Fibroblast of lung (primary cell): Measurements from ENCODE around the gene FCMR. TPM values are rescaled to one million over a fixed set of nuclear protein-coding genes. Genes with fewer than 3 reads are reported as not detected.

Source experiments
- DNase-seq, 2 donors: peaks; one replicate each; pipeline versions ENCODE4 v3.0.0 to v3.0.0-alpha.2; 2010; ENCODE audit warnings: low read depth in 2 of 2
- H2AFZ ChIP-seq: 2 replicates; pipeline ENCODE4 v1.5.1; 2012; ENCODE audit warnings: low read length, control low read depth, inconsistent platforms
- H3K27ac ChIP-seq: 2 replicates; pipeline ENCODE4 v1.5.1; 2011; ENCODE audit warnings: low read length, control low read depth; ENCODE audit not compliant: insufficient read depth
- H3K27me3 ChIP-seq: 2 replicates; pipeline ENCODE4 v1.5.1; 2011; ENCODE audit warnings: mild to moderate bottlenecking, low read length; ENCODE audit not compliant: control insufficient read depth, insufficient read depth
- H3K36me3 ChIP-seq: 2 replicates; pipeline ENCODE4 v1.5.1; 2011; ENCODE audit warnings: low read length; ENCODE audit not compliant: control insufficient read depth, insufficient read depth
- H3K4me1 ChIP-seq: 2 replicates; pipeline ENCODE4 v1.5.1; 2011; ENCODE audit warnings: low read length; ENCODE audit not compliant: control insufficient read depth, insufficient read depth; ENCODE audit errors: extremely low read depth
- H3K4me2 ChIP-seq: 2 replicates; pipeline ENCODE4 v1.5.1; 2011; ENCODE audit warnings: low read length, control low read depth; ENCODE audit not compliant: insufficient read depth; ENCODE audit errors: extremely low read depth
- H3K4me3 ChIP-seq, 4 experiments: fragments of 200-600 bp in 1 of 4; sonication (generic) in 1 of 4; replicated peaks in 1 of 4; 2 replicates each; pipeline ENCODE4 v1.5.1; 2011 to 2016; ENCODE audit warnings: low read length in 4 of 4, low read depth in 3 of 4, mild to moderate bottlenecking in 3 of 4, control low read depth in 2 of 4, inconsistent platforms in 1 of 4, mixed read lengths in 1 of 4; ENCODE audit not compliant: insufficient read depth in 1 of 4; ENCODE audit errors: control extremely low read depth in 1 of 4
- H3K79me2 ChIP-seq: 2 replicates; pipeline ENCODE4 v1.5.1; 2012; ENCODE audit warnings: mild to moderate bottlenecking, low read length, inconsistent platforms; ENCODE audit not compliant: control insufficient read depth, insufficient read depth
- H3K9ac ChIP-seq: 2 replicates; pipeline ENCODE4 v1.5.1; 2011; ENCODE audit warnings: mild to moderate bottlenecking, low read length, control low read depth; ENCODE audit not compliant: insufficient read depth
- H3K9me3 ChIP-seq: 2 replicates; pipeline ENCODE4 v1.5.1; 2012; ENCODE audit warnings: low read depth, low read length; ENCODE audit not compliant: control insufficient read depth, insufficient read depth
- H4K20me1 ChIP-seq: 2 replicates; pipeline ENCODE4 v1.5.1; 2011; ENCODE audit warnings: low read length; ENCODE audit not compliant: control insufficient read depth, insufficient read depth; ENCODE audit errors: extremely low read depth
- CTCF ChIP-seq, 2 donors: IDR thresholded peaks in 1 of 2; conservative IDR thresholded peaks in 1 of 2; 1 replicate in 1 of 2; 2 replicates in 1 of 2; pipeline ENCODE4 v1.5.1; 2011 to 2012; ENCODE audit warnings: low read length in 2 of 2, control low read depth in 1 of 2, inconsistent platforms in 1 of 2, low read depth in 1 of 2, mild to moderate bottlenecking in 1 of 2
- EZH2 ChIP-seq: IDR thresholded peaks from 2 replicates; pipeline ENCODE4 v1.5.1; 2012; ENCODE audit warnings: low read length, control low read depth, mild to moderate bottlenecking; ENCODE audit errors: missing control alignments
- polyA plus RNA-seq, 2 donors: library from polyadenylated mRNA; depleted of rRNA in 1 of 2; stranded (reverse) in 1 of 2; unstranded in 1 of 2; fragments of >200 nt; gene quantifications; 2 replicates each; pipeline ENCODE4 v1.2.1, GENCODE V29; 2011 to 2012; ENCODE audit warnings: missing spikeins in 1 of 2
- total RNA-seq: library from RNA; depleted of rRNA; stranded (reverse); fragments of >200 nt; gene quantifications from 2 replicates; pipeline ENCODE4 v1.2.1, GENCODE V29; 2014

Gene FCMR
- total and polyA plus RNA-seq, 2 donors (not counting 1 experiment from before 2014, with no cell fraction given) = 0.33 to 4.3 TPM

GRCh38 chr1:206902702-206903101 is 19.0 kb downstream of the FCMR start:
- Histone ChIP-seq H3K9me3 (no peaks in the 10 kb centered on the region), H3K27ac (no peak overlapping the region), H3K4me3 (no peak overlapping the region), H3K4me2 (no peak overlapping the region), H3K36me3 (no peaks in the 10 kb centered on the region), H2AFZ (no peak overlapping the region), H3K27me3 (no peaks in the 10 kb centered on the region), H3K79me2 (no peaks in the 10 kb centered on the region), H3K9ac (no peak overlapping the region), H4K20me1 (no peaks in the 10 kb centered on the region), H3K4me1 (peaks cover 12% of the 10 kb centered on the region)
- DNase-seq = no peak
- TF ChIP-seq EZH2 (no peak), CTCF (conservative IDR thresholded peaks at IDR 0.05 in 1 of 2, IDR thresholded peaks at IDR 0.05 in 1 of 2; ENCODE audit: low read depth in 1 of 2, low read length in 2 of 2) (no peak)

- H3K36me3 ChIP-seq = no peaks in the 10 kb centered on the region
- no peak overlapping the region for H3K9ac ChIP-seq
- peaks cover 20% of the 10 kb centered on the region for H3K4me1 ChIP-seq
- no peak for DNase-seq
- H3K27ac ChIP-seq = no peak overlapping the region
- H3K4me2 ChIP-seq = no peak overlapping the region
- H2AFZ ChIP-seq = no peak overlapping the region
- H4K20me1 ChIP-seq = no peaks in the 10 kb centered on the region
- no peaks in the 10 kb centered on the region for H3K9me3 ChIP-seq
- H3K27me3 ChIP-seq = no peaks in the 10 kb centered on the region
- H3K4me3 ChIP-seq = no peak overlapping the region
- no peaks in the 10 kb centered on the region for H3K79me2 ChIP-seq
- TF ChIP-seq EZH2 (no peak), CTCF (conservative IDR thresholded peaks at IDR 0.05 in 1 of 2, IDR thresholded peaks at IDR 0.05 in 1 of 2; ENCODE audit: low read depth in 1 of 2, low read length in 2 of 2) (no peak)
Observed at GRCh38 chr1:206901944-206902343, 19.8 kb downstream of the FCMR start.

GRCh38 chr1:206900149-206900548 is 21.6 kb downstream of the FCMR start:
- Histone ChIP-seq H3K27me3 (no peaks in the 10 kb centered on the region), H3K79me2 (no peaks in the 10 kb centered on the region), H3K9me3 (no peaks in the 10 kb centered on the region), H3K4me3 (no peak overlapping the region), H3K4me1 (peaks cover 31% of the 10 kb centered on the region), H3K27ac (no peak overlapping the region), H3K36me3 (no peaks in the 10 kb centered on the region), H3K9ac (no peak overlapping the region), H2AFZ (no peak overlapping the region), H3K4me2 (no peak overlapping the region), H4K20me1 (no peaks in the 10 kb centered on the region)
- DNase-seq = no peak
- TF ChIP-seq CTCF (conservative IDR thresholded peaks at IDR 0.05 in 1 of 2, IDR thresholded peaks at IDR 0.05 in 1 of 2; ENCODE audit: low read depth in 1 of 2, low read length in 2 of 2) = no peak
- no peak for TF ChIP-seq EZH2
